A549 (cell line): ENCODE measurements around the gene GMCL2.

Experiments
- CBX8 ChIP-seq: fragments of 200-600 bp; sonication (generic); IDR thresholded peaks from 2 replicates; pipeline ENCODE4 v1.6.1; 2016
- POLR2A ChIP-seq: IDR thresholded peaks from 2 replicates; pipeline ENCODE4 v1.6.1; 2012; ENCODE audit warnings: mild to moderate bottlenecking, low read length
- RFX5 ChIP-seq: fragments of 450-650 bp; IDR thresholded peaks from 2 replicates; pipeline ENCODE4 v1.7.1; 2014; ENCODE audit warnings: antibody characterized with exemption, mild to moderate bottlenecking, moderate library complexity
- TF ChIP-seq, protein P1 (sequence below): fragments of >200 bp; sonication (Bioruptor Twin); formaldehyde crosslinking; IDR thresholded peaks from 3 replicates; pipeline ENCODE4 v1.5.1; 2016

DNA sequence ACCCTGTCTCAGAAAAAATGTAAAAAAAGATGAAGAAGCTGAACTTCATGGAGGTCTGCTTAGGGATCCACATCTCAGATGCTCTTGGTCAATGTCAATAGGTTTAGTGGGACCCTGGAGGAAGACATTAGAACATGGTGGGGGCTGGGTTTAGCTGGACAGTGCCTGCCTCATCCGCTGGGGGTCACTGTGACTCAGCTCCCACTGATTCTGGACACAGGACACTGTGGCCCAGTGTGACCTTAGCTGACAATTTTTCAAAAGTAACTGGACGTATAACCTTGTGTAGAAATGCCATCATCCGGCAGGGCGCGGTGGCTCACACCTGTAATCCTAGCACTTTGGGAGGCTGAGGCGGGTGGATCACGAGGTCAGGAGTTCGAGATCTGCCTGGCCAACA lies 9.8 kb upstream of the GMCL2 start:
- TF ChIP-seq RFX5 (no peak), CBX8 (no peak), POLR2A (no peak)
- TF ChIP-seq, protein P1, sequence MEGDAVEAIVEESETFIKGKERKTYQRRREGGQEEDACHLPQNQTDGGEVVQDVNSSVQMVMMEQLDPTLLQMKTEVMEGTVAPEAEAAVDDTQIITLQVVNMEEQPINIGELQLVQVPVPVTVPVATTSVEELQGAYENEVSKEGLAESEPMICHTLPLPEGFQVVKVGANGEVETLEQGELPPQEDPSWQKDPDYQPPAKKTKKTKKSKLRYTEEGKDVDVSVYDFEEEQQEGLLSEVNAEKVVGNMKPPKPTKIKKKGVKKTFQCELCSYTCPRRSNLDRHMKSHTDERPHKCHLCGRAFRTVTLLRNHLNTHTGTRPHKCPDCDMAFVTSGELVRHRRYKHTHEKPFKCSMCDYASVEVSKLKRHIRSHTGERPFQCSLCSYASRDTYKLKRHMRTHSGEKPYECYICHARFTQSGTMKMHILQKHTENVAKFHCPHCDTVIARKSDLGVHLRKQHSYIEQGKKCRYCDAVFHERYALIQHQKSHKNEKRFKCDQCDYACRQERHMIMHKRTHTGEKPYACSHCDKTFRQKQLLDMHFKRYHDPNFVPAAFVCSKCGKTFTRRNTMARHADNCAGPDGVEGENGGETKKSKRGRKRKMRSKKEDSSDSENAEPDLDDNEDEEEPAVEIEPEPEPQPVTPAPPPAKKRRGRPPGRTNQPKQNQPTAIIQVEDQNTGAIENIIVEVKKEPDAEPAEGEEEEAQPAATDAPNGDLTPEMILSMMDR = 0 out of 3 replicates have a peak, but pooled peaks have one; percentile 14
